Measurements from ENCODE around the gene SNED1.

The SNED1 gene

DNA sequence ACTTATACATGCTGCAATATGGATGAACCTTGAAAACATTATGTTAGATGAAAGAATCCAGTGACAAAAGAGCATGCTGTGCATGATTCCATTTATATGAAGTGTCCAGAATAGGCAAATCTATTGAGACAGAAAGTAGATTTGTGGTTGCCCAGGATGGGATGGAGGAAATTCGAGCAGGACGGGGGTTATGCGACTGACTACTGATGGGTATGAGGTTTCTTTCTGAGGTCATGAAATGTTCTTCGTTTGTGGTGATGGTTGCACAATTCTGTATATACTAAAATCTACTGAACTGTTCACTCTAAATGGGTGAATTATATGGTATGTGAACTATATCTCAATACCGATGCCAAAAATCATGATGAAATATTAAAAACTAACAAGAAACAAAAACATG is 122.6 kb downstream of the SNED1 start:
- H3K4me3 ChIP-seq (replicated peaks; ENCODE audit: insufficient read depth, low read length): no peak overlapping the region
- no peak for DNase-seq (ENCODE audit: low read depth in 1 of 2, low spot score in 1 of 2)
- no peak for TF ChIP-seq GABPA (IDR thresholded peaks at IDR 0.05; ENCODE audit: low read depth)
- no peak for TF ChIP-seq SPI1 (IDR thresholded peaks at IDR 0.05; ENCODE audit: borderline replicate concordance, low read depth)
- TF ChIP-seq REST (IDR thresholded peaks at IDR 0.05; ENCODE audit: insufficient replicate concordance, low read depth): no peak
- TF ChIP-seq POLR2AphosphoS5 (IDR thresholded peaks at IDR 0.05; ENCODE audit: low read depth): no peak
- TF ChIP-seq CTCF (IDR thresholded peaks at IDR 0.05; ENCODE audit: insufficient read depth, low read length): no peak
- no peaks in the 10 kb centered on the region for H3K27me3 ChIP-seq (ENCODE audit: insufficient read depth, poor library complexity, severe bottlenecking)
- H3K27ac ChIP-seq (replicated peaks): no peak overlapping the region

DNA sequence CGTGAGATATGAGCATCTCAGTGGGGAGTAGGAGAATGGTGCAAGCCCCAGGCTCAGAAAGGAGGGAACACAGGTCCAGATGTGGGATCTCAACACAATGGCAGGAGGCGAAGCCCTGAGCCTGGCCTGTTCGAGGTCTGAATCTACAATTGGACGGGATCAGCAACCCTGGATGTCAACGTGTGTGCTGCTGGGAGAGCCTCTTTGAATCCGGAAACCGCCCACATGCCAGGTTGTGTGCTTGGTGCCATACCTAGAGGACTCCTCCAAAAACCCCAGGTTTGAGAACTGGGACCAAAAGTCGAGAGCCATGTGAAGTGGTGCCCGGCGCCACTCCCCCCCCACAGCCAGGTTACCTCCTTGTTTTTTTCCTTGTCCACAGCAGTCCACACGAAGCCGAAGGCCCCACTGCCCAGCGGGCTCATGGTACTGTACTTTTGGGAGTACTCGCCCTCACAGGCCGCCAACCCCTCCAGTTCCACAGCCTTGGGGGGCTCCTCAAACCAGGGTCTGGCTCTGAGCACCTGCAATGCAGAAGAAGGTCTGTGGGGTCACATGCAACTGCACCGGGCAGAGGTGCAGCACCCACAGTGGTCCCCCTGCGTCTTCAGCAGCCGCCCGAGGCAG is 124.1 kb downstream of the SNED1 start:
- TF ChIP-seq POLR2AphosphoS5 (IDR thresholded peaks at IDR 0.05; ENCODE audit: low read depth) (no peak), REST (IDR thresholded peaks at IDR 0.05; ENCODE audit: insufficient replicate concordance, low read depth) (no peak), SPI1 (IDR thresholded peaks at IDR 0.05; ENCODE audit: borderline replicate concordance, low read depth) (no peak), GABPA (IDR thresholded peaks at IDR 0.05; ENCODE audit: low read depth) (no peak), CTCF (IDR thresholded peaks at IDR 0.05; ENCODE audit: insufficient read depth, low read length) (no peak)
- DNase-seq (ENCODE audit: low read depth in 1 of 2, low spot score in 1 of 2): no peak

GRCh38 chr2:241123816-241124536 is 125.6 kb downstream of the SNED1 start:
- H3K4me3 ChIP-seq (replicated peaks; ENCODE audit: insufficient read depth, low read length): no peak overlapping the region
- H3K27ac ChIP-seq (replicated peaks): no peak overlapping the region
- no peak for TF ChIP-seq CTCF (IDR thresholded peaks at IDR 0.05; ENCODE audit: insufficient read depth, low read length)
- H3K27me3 ChIP-seq (ENCODE audit: insufficient read depth, poor library complexity, severe bottlenecking): no peaks in the 10 kb centered on the region
- no peak for DNase-seq (ENCODE audit: low read depth in 1 of 2, low spot score in 1 of 2)

More for the DNA sequence above, 124.1 kb downstream of the SNED1 start:
- Histone ChIP-seq H3K27me3 (ENCODE audit: insufficient read depth, poor library complexity, severe bottlenecking) (no peaks in the 10 kb centered on the region), H3K4me3 (replicated peaks; ENCODE audit: insufficient read depth, low read length) (no peak overlapping the region), H3K27ac (replicated peaks) (no peak overlapping the region)
